SK-N-SH (cell line): ENCODE results near the gene NLN.

ENCODE experiments used
- CTCF ChIP-seq: fragments of 200-600 bp; sonication (generic); IDR thresholded peaks from 2 replicates; pipeline ENCODE4 v1.6.1; 2017; ENCODE audit warnings: antibody characterized with exemption, mild to moderate bottlenecking, moderate library complexity
- PBX3 ChIP-seq: IDR thresholded peaks from 2 replicates; pipeline ENCODE4; 2012
- USF2 ChIP-seq: fragments of 150-350 bp; IDR thresholded peaks from 2 replicates; pipeline ENCODE4 v1.6.1; 2017; ENCODE audit warnings: antibody characterized with exemption, low read length, low read depth, borderline replicate concordance

- TF ChIP-seq USF2 (no peak), PBX3 (no peak), CTCF (no peak)
These were observed 70.0 kb downstream of the NLN start for GRCh38 chr5:65791712-65792673.
